Neuronal stem cell (in vitro differentiated cells): ENCODE data around the gene TMA7.

Experiments used
- DNase-seq: peaks from one replicate; pipeline ENCODE4 v3.0.0-alpha.2; 2013; ENCODE audit warnings: low spot score
- H2AFZ ChIP-seq: one replicate; pipeline ENCODE4 v1.6.1; 2013; ENCODE audit warnings: mild to moderate bottlenecking, low read length, inconsistent platforms
- H2AK5ac ChIP-seq: 2 replicates; pipeline ENCODE4 v1.6.1; 2013; ENCODE audit warnings: low read depth, mild to moderate bottlenecking, inconsistent platforms, low read length, moderate library complexity, mixed read lengths
- H2BK120ac ChIP-seq: 2 replicates; pipeline ENCODE4 v1.6.1; 2013; ENCODE audit warnings: low read depth, mild to moderate bottlenecking, inconsistent platforms, low read length, moderate library complexity, mixed read lengths
- H2BK12ac ChIP-seq: one replicate; pipeline ENCODE4 v1.6.1; 2013; ENCODE audit warnings: low read length, inconsistent platforms
- H2BK15ac ChIP-seq: 2 replicates; pipeline ENCODE4 v1.6.1; 2013; ENCODE audit warnings: mild to moderate bottlenecking, low read length, inconsistent platforms, mixed read lengths
- H2BK5ac ChIP-seq: one replicate; pipeline ENCODE4 v1.6.1; 2013; ENCODE audit warnings: inconsistent platforms, mild to moderate bottlenecking, low read length, moderate library complexity
- H3K14ac ChIP-seq: one replicate; pipeline ENCODE4 v1.6.1; 2013; ENCODE audit warnings: low read length, inconsistent platforms
- H3K18ac ChIP-seq: 2 replicates; pipeline ENCODE4 v1.6.1; 2013; ENCODE audit warnings: low read length, inconsistent platforms
- H3K23ac ChIP-seq: 2 replicates; pipeline ENCODE4 v1.6.1; 2013; ENCODE audit warnings: low read depth, mild to moderate bottlenecking, mixed read lengths, low read length, inconsistent platforms; ENCODE audit not compliant: poor library complexity
- H3K27ac ChIP-seq: replicated peaks from 3 replicates; pipeline ENCODE4 v1.5.1; 2013; ENCODE audit warnings: low read length, inconsistent platforms
- H3K27me3 ChIP-seq, 3 experiments: 2 replicates each; pipeline ENCODE4 v1.6.1; 2013; ENCODE audit warnings: low read length in 3 of 3, mild to moderate bottlenecking in 2 of 3, inconsistent platforms in 1 of 3, low read depth in 1 of 3, mixed read lengths in 1 of 3, moderate library complexity in 1 of 3; ENCODE audit not compliant: control insufficient read depth in 3 of 3, insufficient read depth in 3 of 3
- H3K36me3 ChIP-seq, 2 donors: replicated peaks in 1 of 2; 2 replicates each; pipeline ENCODE4 v1.6.1; 2013; ENCODE audit warnings: low read length in 2 of 2; ENCODE audit not compliant: control insufficient read depth in 2 of 2, insufficient read depth in 2 of 2
- H3K4ac ChIP-seq: 2 replicates; pipeline ENCODE4 v1.6.1; 2013; ENCODE audit warnings: inconsistent platforms, mild to moderate bottlenecking, low read length, moderate library complexity
- H3K4me1 ChIP-seq, 2 donors: 1 replicate in 1 of 2; 2 replicates in 1 of 2; pipeline ENCODE4 v1.6.1; 2013; ENCODE audit warnings: low read length in 2 of 2, low read depth in 1 of 2; ENCODE audit not compliant: control insufficient read depth in 2 of 2, insufficient read depth in 1 of 2
- H3K4me2 ChIP-seq: one replicate; pipeline ENCODE4 v1.6.1; 2013; ENCODE audit warnings: mild to moderate bottlenecking, low read length, inconsistent platforms; ENCODE audit not compliant: insufficient read depth, poor library complexity, severe bottlenecking
- H3K4me3 ChIP-seq, 2 donors: 2 replicates each; pipeline ENCODE4 v1.5.1; 2013; ENCODE audit warnings: low read length in 2 of 2, mild to moderate bottlenecking in 2 of 2, inconsistent platforms in 1 of 2, moderate library complexity in 1 of 2
- H3K79me1 ChIP-seq: one replicate; pipeline ENCODE4 v1.6.1; 2013; ENCODE audit warnings: low read depth, mild to moderate bottlenecking, inconsistent platforms, low read length, moderate library complexity
- H3K9ac ChIP-seq: one replicate; pipeline ENCODE4 v1.6.1; 2013; ENCODE audit warnings: mild to moderate bottlenecking, low read depth, low read length, inconsistent platforms; ENCODE audit not compliant: poor library complexity
- H3K9me3 ChIP-seq, 2 donors: replicated peaks in 1 of 2; 2 replicates each; pipeline versions ENCODE3 to v1.6.1; 2013; ENCODE audit warnings: low read length in 2 of 2, mild to moderate bottlenecking in 2 of 2, inconsistent platforms in 1 of 2, low read depth in 1 of 2, mixed read lengths in 1 of 2, moderate library complexity in 1 of 2; ENCODE audit not compliant: control insufficient read depth in 2 of 2, insufficient read depth in 1 of 2
- H4K8ac ChIP-seq: one replicate; pipeline ENCODE4 v1.6.1; 2013; ENCODE audit warnings: low read depth, mild to moderate bottlenecking, inconsistent platforms, low read length, moderate library complexity
- H4K91ac ChIP-seq: one replicate; pipeline ENCODE4 v1.6.1; 2013; ENCODE audit warnings: low read length, low read depth, mild to moderate bottlenecking, inconsistent platforms; ENCODE audit not compliant: poor library complexity
- WGBS, 2 donors: extraction: QIAGEN DNeasy Blood & Tissue Kit; methylation state at CpG; one replicate each; pipeline ENCODE4 v1.1.7; 2013; ENCODE audit warnings: missing lambda C conversion rate in 2 of 2, mixed read lengths in 1 of 2; ENCODE audit not compliant: insufficient read length in 2 of 2, insufficient replicate concordance in 1 of 2; ENCODE audit errors: extremely low coverage in 2 of 2; 5-methylcytosine and 5-hydroxymethylcytosine counted together

TMA7 gene

DNA sequence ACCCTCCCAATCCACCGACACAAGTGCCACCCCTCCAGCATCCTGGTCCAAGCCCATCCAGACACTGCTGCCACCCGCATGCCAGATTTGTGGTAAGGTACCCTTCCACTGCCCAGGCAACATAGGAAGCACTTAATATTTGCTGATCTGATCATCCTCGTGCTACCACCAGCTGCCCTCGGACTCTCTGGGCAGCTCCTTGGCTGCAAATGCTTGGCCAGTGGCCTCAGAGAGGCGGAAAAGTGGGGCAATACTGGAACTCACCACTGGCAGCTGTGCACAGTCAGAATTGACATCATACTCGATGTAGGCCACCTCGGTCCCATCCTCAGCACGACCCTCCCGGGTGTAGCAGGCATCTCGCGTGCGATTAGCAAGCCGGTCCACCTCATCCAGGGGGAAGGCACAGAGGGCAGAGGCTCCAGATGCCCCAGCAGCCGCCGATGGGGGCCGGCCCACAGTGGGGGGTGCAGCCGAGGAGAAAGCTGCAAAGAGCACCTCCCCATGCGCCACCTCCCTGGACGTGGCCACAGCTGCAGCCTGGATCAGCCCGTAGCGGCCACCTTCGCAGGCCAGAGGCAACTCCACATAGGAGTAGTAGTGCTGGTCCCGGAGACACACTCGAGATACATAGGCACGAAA lies 16.7 kb upstream of the TMA7 start:
- Histone ChIP-seq H3K14ac (no peak overlapping the region), H3K18ac (no peak overlapping the region), H2BK12ac (no peak overlapping the region), H3K4ac (no peak overlapping the region), H4K91ac (no peak overlapping the region), H3K4me2 (no peak overlapping the region), H2AFZ (no peak overlapping the region), H3K9ac (peak overlapping the region; percentile 53), H3K9me3 (no peaks in the 10 kb centered on the region), H3K27ac (no peak overlapping the region), H2AK5ac (no peak overlapping the region), H2BK5ac (no peak overlapping the region), H3K79me1 (peaks cover 69% of the 10 kb centered on the region), H3K4me1 (peaks cover 19 to 22% of the 10 kb centered on the region in 2 donors), H2BK120ac (no peak overlapping the region), H4K8ac (no peak overlapping the region), H3K36me3 (peaks cover 49 to 91% of the 10 kb centered on the region in 2 donors), H2BK15ac (no peak overlapping the region), H3K23ac (peak overlapping the region; percentile 68), H3K27me3 (no peaks in the 10 kb centered on the region), H3K4me3 (no peak overlapping the region)
- WGBS, 2 donors, result no CpG with 5 or more reads among the region's 25 CpGs
- DNase-seq, result no peak

- no CpG with 5 or more reads among the region's 27 CpGs for WGBS, 2 donors
- no peaks in the 10 kb centered on the region for H3K27me3 ChIP-seq
- H3K14ac ChIP-seq, result no peak overlapping the region
- H4K91ac ChIP-seq, result no peak overlapping the region
- H2BK5ac ChIP-seq, result no peak overlapping the region
- peak overlapping the region; percentile 68 for H3K23ac ChIP-seq
- H4K8ac ChIP-seq, result no peak overlapping the region
- peaks cover 41 to 83% of the 10 kb centered on the region in 2 donors for H3K36me3 ChIP-seq
- peak overlapping the region; percentile 32 for H3K9ac ChIP-seq
- no peak overlapping the region for H3K4ac ChIP-seq
- H3K79me1 ChIP-seq, result peaks cover 63% of the 10 kb centered on the region
- peaks cover 20 to 22% of the 10 kb centered on the region in 2 donors for H3K4me1 ChIP-seq
- no peak overlapping the region for H2AFZ ChIP-seq
- no peak overlapping the region for H3K27ac ChIP-seq
- no peak overlapping the region for H3K18ac ChIP-seq
- no peak overlapping the region for H3K4me3 ChIP-seq
- no peak overlapping the region for H3K4me2 ChIP-seq
- DNase-seq, result no peak
- H2BK120ac ChIP-seq, result no peak overlapping the region
- no peak overlapping the region for H2BK12ac ChIP-seq
- no peaks in the 10 kb centered on the region for H3K9me3 ChIP-seq
- H2BK15ac ChIP-seq, result no peak overlapping the region
- H2AK5ac ChIP-seq, result no peak overlapping the region
Measured at GRCh38 chr3:48423883-48424695, 16.0 kb upstream of the TMA7 start.

DNA sequence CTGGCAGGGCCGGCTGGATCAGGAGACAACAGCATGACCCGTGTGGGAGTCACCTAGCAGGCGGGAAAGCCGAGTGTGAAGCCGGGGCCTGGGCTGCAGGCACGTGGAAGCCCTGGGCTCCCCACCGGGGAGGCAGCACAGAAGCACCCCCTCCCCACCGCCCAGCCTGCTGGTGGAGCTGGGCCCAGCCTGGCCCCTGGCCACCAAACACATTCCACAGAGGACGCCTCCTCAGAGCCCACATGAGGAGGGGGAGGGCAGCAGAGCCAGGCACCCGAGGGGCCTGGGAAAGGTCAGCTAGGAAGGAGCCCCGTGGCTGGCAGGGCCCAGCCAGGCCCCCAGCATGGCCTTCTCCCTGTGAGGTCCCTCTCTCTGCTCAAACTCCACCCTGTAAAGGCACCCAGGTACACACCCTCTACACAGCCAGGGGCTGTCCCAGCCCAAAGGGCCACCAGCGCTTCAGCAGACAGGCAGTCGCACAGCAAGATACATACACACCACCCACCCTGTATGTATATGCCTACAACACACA lies 14.7 kb upstream of the TMA7 start:
- H2BK120ac ChIP-seq, result no peak overlapping the region
- no peaks in the 10 kb centered on the region for H3K9me3 ChIP-seq
- H3K4me3 ChIP-seq, result no peak overlapping the region
- no peak overlapping the region for H3K23ac ChIP-seq
- peak overlapping the region; percentile 64 for H3K18ac ChIP-seq
- no peak overlapping the region for H2BK15ac ChIP-seq
- H3K27me3 ChIP-seq, result no peaks in the 10 kb centered on the region
- no peak overlapping the region for H2BK5ac ChIP-seq
- H2BK12ac ChIP-seq, result no peak overlapping the region
- peaks cover 29 to 72% of the 10 kb centered on the region in 2 donors for H3K36me3 ChIP-seq
- H3K4ac ChIP-seq, result no peak overlapping the region
- no peak overlapping the region for H4K91ac ChIP-seq
- no peak overlapping the region for H2AFZ ChIP-seq
- H3K79me1 ChIP-seq, result peaks cover 54% of the 10 kb centered on the region
- DNase-seq, result no peak
- H2AK5ac ChIP-seq, result peak overlapping the region; percentile 71
- no peak overlapping the region for H3K4me2 ChIP-seq
- H3K9ac ChIP-seq, result no peak overlapping the region
- H3K4me1 ChIP-seq, result peaks cover 23 to 25% of the 10 kb centered on the region in 2 donors
- WGBS, 2 donors, result no CpG with 5 or more reads among the region's 13 CpGs
- no peak overlapping the region for H4K8ac ChIP-seq
- no peak overlapping the region for H3K14ac ChIP-seq
- H3K27ac ChIP-seq, result no peak overlapping the region

GRCh38 chr3:48426401-48426909 lies 13.6 kb upstream of the TMA7 start:
- no peak overlapping the region for H2BK120ac ChIP-seq
- no peak overlapping the region for H3K14ac ChIP-seq
- no peak overlapping the region for H2BK15ac ChIP-seq
- peaks cover 19 to 63% of the 10 kb centered on the region in 2 donors for H3K36me3 ChIP-seq
- no peak overlapping the region for H3K18ac ChIP-seq
- H2AK5ac ChIP-seq, result peak overlapping the region; percentile 49
- no peak overlapping the region for H2BK12ac ChIP-seq
- H3K9me3 ChIP-seq, result no peaks in the 10 kb centered on the region
- H3K4me1 ChIP-seq, result peaks cover 23 to 32% of the 10 kb centered on the region in 2 donors
- H3K27ac ChIP-seq, result no peak overlapping the region
- no peak overlapping the region for H3K4me3 ChIP-seq
- peak overlapping the region; percentile 20 for H3K23ac ChIP-seq
- WGBS, 2 donors, result no CpG with 5 or more reads among the region's 11 CpGs
- no peak overlapping the region for H3K4me2 ChIP-seq
- H4K91ac ChIP-seq, result no peak overlapping the region
- DNase-seq, result no peak
- H3K79me1 ChIP-seq, result peaks cover 49% of the 10 kb centered on the region
- H2AFZ ChIP-seq, result no peak overlapping the region
- H3K4ac ChIP-seq, result no peak overlapping the region
- H2BK5ac ChIP-seq, result no peak overlapping the region
- H3K9ac ChIP-seq, result peak overlapping the region; percentile 18
- H4K8ac ChIP-seq, result no peak overlapping the region
- H3K27me3 ChIP-seq, result no peaks in the 10 kb centered on the region
